Measurements from ENCODE around the gene ACADSB.

The ACADSB gene

DNA sequence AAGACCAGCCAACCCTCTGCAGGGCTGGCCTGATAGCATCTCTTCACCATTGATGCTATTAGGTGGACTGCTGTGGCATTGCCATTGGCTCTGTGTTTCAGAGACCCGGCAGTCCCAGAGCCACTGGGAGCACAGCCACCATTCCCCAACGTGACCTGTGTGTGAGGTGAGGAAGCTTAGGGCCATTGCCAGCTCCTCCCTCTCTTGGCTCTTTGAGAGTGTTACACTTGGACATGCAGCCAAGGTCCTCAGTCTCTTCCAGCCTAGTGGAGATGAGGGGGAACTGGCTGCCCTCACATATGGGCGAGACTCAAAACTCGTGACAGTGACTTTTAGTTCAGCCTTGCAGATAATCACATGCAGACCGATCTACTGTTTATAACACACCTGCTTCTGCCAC is 87.6 kb downstream of the ACADSB start:
- Histone ChIP-seq H3K27ac (replicated peaks; ENCODE audit: low read length) (no peak overlapping the region), H3K27me3 (ENCODE audit: control insufficient read depth in 3 of 3, insufficient read depth in 3 of 3, low read depth in 1 of 3, low read length in 3 of 3) (peaks cover 0 to 38% (median 0%) of the 10 kb centered on the region in 3 experiments), H2AK5ac (ENCODE audit: low read depth, low read length) (no peak overlapping the region), H3K4me2 (ENCODE audit: insufficient read depth, low read length, poor library complexity, severe bottlenecking) (no peak overlapping the region), H3K14ac (ENCODE audit: low read length) (no peak overlapping the region), H2AFZ (ENCODE audit: low read length) (no peak overlapping the region), H3K79me1 (ENCODE audit: low read depth, low read length) (no peaks in the 10 kb centered on the region), H2BK120ac (ENCODE audit: low read depth, low read length) (no peak overlapping the region), H4K91ac (ENCODE audit: low read depth, low read length, poor library complexity) (no peak overlapping the region), H3K4me1 (ENCODE audit: control insufficient read depth in 2 of 2, insufficient read depth in 1 of 2, low read depth in 1 of 2, low read length in 2 of 2) (peaks cover 0 to 1% of the 10 kb centered on the region in 2 donors), H2BK5ac (ENCODE audit: low read length) (no peak overlapping the region), H3K23ac (ENCODE audit: low read depth, low read length, poor library complexity) (no peak overlapping the region), H3K9me3 (replicated peaks in 1 of 2; ENCODE audit: control insufficient read depth in 2 of 2, insufficient read depth in 1 of 2, low read depth in 1 of 2, low read length in 2 of 2) (no peaks in the 10 kb centered on the region), H2BK12ac (ENCODE audit: low read length) (no peak overlapping the region), H3K36me3 (replicated peaks in 1 of 2; ENCODE audit: control insufficient read depth in 2 of 2, insufficient read depth in 2 of 2, low read length in 2 of 2) (no peaks in the 10 kb centered on the region), H3K4me3 (ENCODE audit: low read length in 2 of 2) (no peak overlapping the region), H3K18ac (ENCODE audit: low read length) (no peak overlapping the region), H4K8ac (ENCODE audit: low read depth, low read length) (no peak overlapping the region), H2BK15ac (ENCODE audit: low read length) (no peak overlapping the region), H3K9ac (ENCODE audit: low read depth, low read length, poor library complexity) (no peak overlapping the region), H3K4ac (ENCODE audit: low read length) (no peak overlapping the region)
- DNase-seq (ENCODE audit: low spot score), result no peak
- WGBS, 2 donors (ENCODE audit: extremely low coverage in 2 of 2, insufficient read length in 2 of 2, insufficient replicate concordance in 1 of 2), result no CpG with 5 or more reads among the region's 5 CpGs

DNA sequence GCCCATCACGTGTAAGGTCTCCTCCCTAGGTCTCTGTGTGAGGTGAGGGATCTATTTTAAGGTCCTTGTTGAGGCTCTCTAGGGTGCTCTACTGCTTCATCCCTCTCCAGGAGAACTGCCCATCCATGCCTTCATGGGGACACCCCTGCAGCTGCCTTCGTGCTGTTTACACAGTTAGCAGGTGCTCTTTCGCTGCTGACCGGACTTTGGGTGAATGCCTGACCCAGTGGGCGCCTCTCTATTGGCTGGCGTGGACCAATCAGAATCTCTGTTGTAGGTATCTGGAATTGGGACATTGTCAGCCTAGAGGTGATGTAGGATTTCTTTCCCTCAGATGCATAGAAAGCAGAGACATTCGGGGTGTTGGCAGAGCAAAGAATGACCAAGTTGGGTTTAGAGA is 88.2 kb downstream of the ACADSB start:
- Histone ChIP-seq H2BK5ac (ENCODE audit: low read length) (no peak overlapping the region), H3K36me3 (replicated peaks in 1 of 2; ENCODE audit: control insufficient read depth in 2 of 2, insufficient read depth in 2 of 2, low read length in 2 of 2) (no peaks in the 10 kb centered on the region), H2BK15ac (ENCODE audit: low read length) (no peak overlapping the region), H2BK120ac (ENCODE audit: low read depth, low read length) (no peak overlapping the region), H4K91ac (ENCODE audit: low read depth, low read length, poor library complexity) (no peak overlapping the region), H4K8ac (ENCODE audit: low read depth, low read length) (no peak overlapping the region), H3K4ac (ENCODE audit: low read length) (no peak overlapping the region), H3K79me1 (ENCODE audit: low read depth, low read length) (no peaks in the 10 kb centered on the region), H2AFZ (ENCODE audit: low read length) (no peak overlapping the region), H3K27me3 (ENCODE audit: control insufficient read depth in 3 of 3, insufficient read depth in 3 of 3, low read depth in 1 of 3, low read length in 3 of 3) (peaks cover 0 to 33% (median 0%) of the 10 kb centered on the region in 3 experiments), H3K18ac (ENCODE audit: low read length) (no peak overlapping the region), H3K4me3 (ENCODE audit: low read length in 2 of 2) (no peak overlapping the region), H3K9me3 (replicated peaks in 1 of 2; ENCODE audit: control insufficient read depth in 2 of 2, insufficient read depth in 1 of 2, low read depth in 1 of 2, low read length in 2 of 2) (no peaks in the 10 kb centered on the region), H3K4me2 (ENCODE audit: insufficient read depth, low read length, poor library complexity, severe bottlenecking) (no peak overlapping the region), H2AK5ac (ENCODE audit: low read depth, low read length) (no peak overlapping the region), H3K9ac (ENCODE audit: low read depth, low read length, poor library complexity) (no peak overlapping the region), H3K23ac (ENCODE audit: low read depth, low read length, poor library complexity) (no peak overlapping the region), H2BK12ac (ENCODE audit: low read length) (no peak overlapping the region), H3K14ac (ENCODE audit: low read length) (no peak overlapping the region), H3K4me1 (ENCODE audit: control insufficient read depth in 2 of 2, insufficient read depth in 1 of 2, low read depth in 1 of 2, low read length in 2 of 2) (peaks cover 0 to 1% of the 10 kb centered on the region in 2 donors), H3K27ac (replicated peaks; ENCODE audit: low read length) (no peak overlapping the region)
- no peak for DNase-seq (ENCODE audit: low spot score)
- WGBS, 2 donors (ENCODE audit: extremely low coverage in 2 of 2, insufficient read length in 2 of 2, insufficient replicate concordance in 1 of 2), result no CpG with 5 or more reads among the region's 7 CpGs

DNA sequence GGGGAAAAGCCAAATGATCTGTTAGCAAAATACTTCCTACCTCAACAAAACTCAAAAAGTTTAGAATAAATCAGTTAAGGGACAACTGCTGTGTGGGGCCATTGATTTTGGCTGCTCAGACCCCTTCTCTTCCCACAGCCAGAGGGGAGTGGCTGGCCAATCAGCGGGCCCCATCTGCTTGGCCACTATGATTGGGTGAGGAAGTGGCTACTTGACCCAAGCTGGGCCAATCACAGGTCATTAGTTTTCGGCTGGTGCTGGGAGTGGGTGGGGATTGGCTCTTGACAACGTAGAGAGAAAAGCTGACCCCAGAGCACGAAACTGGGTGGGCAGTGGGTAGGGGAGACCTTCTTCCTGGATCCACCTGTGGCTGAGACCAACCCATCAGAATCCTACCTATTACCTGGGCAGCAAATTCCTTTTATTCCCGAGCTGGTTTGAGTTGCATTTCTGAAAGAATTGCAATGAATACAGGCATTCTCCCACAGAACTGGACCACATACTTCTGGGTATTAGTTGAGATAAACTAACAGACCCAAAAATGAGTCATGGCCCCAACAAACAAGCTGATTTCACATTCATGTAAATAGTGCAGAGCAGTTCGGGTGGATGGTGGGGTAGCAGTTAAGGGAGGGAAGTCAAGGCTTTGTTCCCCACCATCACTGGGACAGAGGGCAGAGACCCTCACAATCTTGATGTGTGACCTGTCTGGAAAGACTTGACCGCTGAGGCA is 91.4 kb downstream of the ACADSB start:
- Histone ChIP-seq H3K9me3 (replicated peaks in 1 of 2; ENCODE audit: control insufficient read depth in 2 of 2, insufficient read depth in 1 of 2, low read depth in 1 of 2, low read length in 2 of 2) (no peaks in the 10 kb centered on the region), H3K4me2 (ENCODE audit: insufficient read depth, low read length, poor library complexity, severe bottlenecking) (no peak overlapping the region), H3K23ac (ENCODE audit: low read depth, low read length, poor library complexity) (no peak overlapping the region), H2AFZ (ENCODE audit: low read length) (no peak overlapping the region), H3K27me3 (ENCODE audit: control insufficient read depth in 3 of 3, insufficient read depth in 3 of 3, low read depth in 1 of 3, low read length in 3 of 3) (peaks cover 0 to 18% (median 0%) of the 10 kb centered on the region in 3 experiments), H3K36me3 (replicated peaks in 1 of 2; ENCODE audit: control insufficient read depth in 2 of 2, insufficient read depth in 2 of 2, low read length in 2 of 2) (no peaks in the 10 kb centered on the region), H2BK120ac (ENCODE audit: low read depth, low read length) (no peak overlapping the region), H4K8ac (ENCODE audit: low read depth, low read length) (no peak overlapping the region), H2BK15ac (ENCODE audit: low read length) (no peak overlapping the region), H3K4ac (ENCODE audit: low read length) (no peak overlapping the region), H2BK5ac (ENCODE audit: low read length) (no peak overlapping the region), H3K4me3 (ENCODE audit: low read length in 2 of 2) (no peak overlapping the region), H3K9ac (ENCODE audit: low read depth, low read length, poor library complexity) (no peak overlapping the region), H3K27ac (replicated peaks; ENCODE audit: low read length) (no peak overlapping the region), H3K79me1 (ENCODE audit: low read depth, low read length) (no peaks in the 10 kb centered on the region), H2AK5ac (ENCODE audit: low read depth, low read length) (no peak overlapping the region), H4K91ac (ENCODE audit: low read depth, low read length, poor library complexity) (no peak overlapping the region), H3K18ac (ENCODE audit: low read length) (no peak overlapping the region), H3K14ac (ENCODE audit: low read length) (no peak overlapping the region), H3K4me1 (ENCODE audit: control insufficient read depth in 2 of 2, insufficient read depth in 1 of 2, low read depth in 1 of 2, low read length in 2 of 2) (no peaks in the 10 kb centered on the region), H2BK12ac (ENCODE audit: low read length) (no peak overlapping the region)
- no peak for DNase-seq (ENCODE audit: low spot score)
- no CpG with 5 or more reads among the region's 7 CpGs for WGBS, 2 donors (ENCODE audit: extremely low coverage in 2 of 2, insufficient read length in 2 of 2, insufficient replicate concordance in 1 of 2)

DNA sequence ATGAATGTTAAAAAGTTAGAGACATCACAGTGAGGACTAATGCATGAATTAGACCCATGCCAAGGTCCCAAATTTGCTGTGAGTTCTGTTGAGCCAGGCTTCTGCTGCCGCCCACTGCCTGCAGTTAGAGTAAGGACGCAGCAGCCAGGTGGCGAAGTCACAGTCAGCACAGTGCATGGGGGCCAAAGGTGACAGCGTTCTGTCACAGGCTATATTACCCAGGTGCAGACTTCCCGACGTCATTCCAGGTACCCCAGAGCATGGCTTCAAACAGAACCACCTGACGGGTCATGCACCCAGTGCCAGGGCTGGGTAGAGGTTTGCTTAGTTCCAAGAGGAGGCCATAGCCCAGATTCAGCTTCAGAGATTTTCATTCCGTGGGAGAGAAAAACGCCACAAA is 93.1 kb downstream of the ACADSB start:
- Histone ChIP-seq H2BK120ac (ENCODE audit: low read depth, low read length) (no peak overlapping the region), H4K91ac (ENCODE audit: low read depth, low read length, poor library complexity) (no peak overlapping the region), H3K79me1 (ENCODE audit: low read depth, low read length) (no peaks in the 10 kb centered on the region), H3K36me3 (replicated peaks in 1 of 2; ENCODE audit: control insufficient read depth in 2 of 2, insufficient read depth in 2 of 2, low read length in 2 of 2) (no peaks in the 10 kb centered on the region), H3K14ac (ENCODE audit: low read length) (no peak overlapping the region), H3K9ac (ENCODE audit: low read depth, low read length, poor library complexity) (no peak overlapping the region), H2BK12ac (ENCODE audit: low read length) (no peak overlapping the region), H3K27me3 (ENCODE audit: control insufficient read depth in 3 of 3, insufficient read depth in 3 of 3, low read depth in 1 of 3, low read length in 3 of 3) (peaks cover 0 to 24% (median 0%) of the 10 kb centered on the region in 3 experiments), H2BK15ac (ENCODE audit: low read length) (no peak overlapping the region), H3K23ac (ENCODE audit: low read depth, low read length, poor library complexity) (no peak overlapping the region), H3K9me3 (replicated peaks in 1 of 2; ENCODE audit: control insufficient read depth in 2 of 2, insufficient read depth in 1 of 2, low read depth in 1 of 2, low read length in 2 of 2) (peaks cover 0 to 1% of the 10 kb centered on the region in 2 donors), H3K4ac (ENCODE audit: low read length) (no peak overlapping the region), H2BK5ac (ENCODE audit: low read length) (no peak overlapping the region), H2AK5ac (ENCODE audit: low read depth, low read length) (no peak overlapping the region), H4K8ac (ENCODE audit: low read depth, low read length) (no peak overlapping the region), H3K4me3 (ENCODE audit: low read length in 2 of 2) (no peak overlapping the region), H3K4me2 (ENCODE audit: insufficient read depth, low read length, poor library complexity, severe bottlenecking) (no peak overlapping the region), H2AFZ (ENCODE audit: low read length) (no peak overlapping the region), H3K18ac (ENCODE audit: low read length) (no peak overlapping the region), H3K27ac (replicated peaks; ENCODE audit: low read length) (no peak overlapping the region), H3K4me1 (ENCODE audit: control insufficient read depth in 2 of 2, insufficient read depth in 1 of 2, low read depth in 1 of 2, low read length in 2 of 2) (no peaks in the 10 kb centered on the region)
- WGBS, 2 donors (ENCODE audit: extremely low coverage in 2 of 2, insufficient read length in 2 of 2, insufficient replicate concordance in 1 of 2), result no CpG with 5 or more reads among the region's 9 CpGs
- DNase-seq (ENCODE audit: low spot score), result no peak

Data from neuronal stem cell (in vitro differentiated cells).